Endothelial cell of umbilical vein (primary cell): Measurements from ENCODE around the gene HTR3E.

Experiments
- EZH2 ChIP-seq: IDR thresholded peaks from 2 replicates; pipeline ENCODE4 v1.6.1; 2012; ENCODE audit warnings: borderline replicate concordance, low read depth, mild to moderate bottlenecking, moderate library complexity, low read length, inconsistent platforms; ENCODE audit not compliant: severe bottlenecking
- FOS ChIP-seq: IDR thresholded peaks from 2 replicates; pipeline ENCODE4 v1.6.1; 2011; ENCODE audit warnings: mild to moderate bottlenecking, low read length, moderate library complexity, borderline replicate concordance; ENCODE audit not compliant: insufficient read depth
- GATA2 ChIP-seq: IDR thresholded peaks from 2 replicates; pipeline ENCODE4 v1.7.0; 2011; ENCODE audit warnings: low read depth, mild to moderate bottlenecking, moderate library complexity, mixed read lengths, low read length; ENCODE audit not compliant: insufficient read length, insufficient read depth
- MAX ChIP-seq: IDR thresholded peaks from 2 replicates; pipeline ENCODE4 v1.6.1; 2011; ENCODE audit not compliant: insufficient read depth, insufficient read length
- POLR2A ChIP-seq: IDR thresholded peaks from 2 replicates; pipeline ENCODE4 v1.6.1; 2012; ENCODE audit warnings: low read depth, mild to moderate bottlenecking, control low read depth, low read length
- TF ChIP-seq, protein P1 (sequence below), 2 donors: IDR thresholded peaks; 1 replicate in 1 of 2; 2 replicates in 1 of 2; pipeline ENCODE4 v1.5.1; 2011; ENCODE audit warnings: low read length in 2 of 2, mild to moderate bottlenecking in 2 of 2, moderate library complexity in 2 of 2, control low read depth in 1 of 2, inconsistent platforms in 1 of 2, low read depth in 1 of 2; ENCODE audit not compliant: insufficient read depth in 1 of 2; ENCODE audit errors: extremely low read depth in 1 of 2

DNA sequence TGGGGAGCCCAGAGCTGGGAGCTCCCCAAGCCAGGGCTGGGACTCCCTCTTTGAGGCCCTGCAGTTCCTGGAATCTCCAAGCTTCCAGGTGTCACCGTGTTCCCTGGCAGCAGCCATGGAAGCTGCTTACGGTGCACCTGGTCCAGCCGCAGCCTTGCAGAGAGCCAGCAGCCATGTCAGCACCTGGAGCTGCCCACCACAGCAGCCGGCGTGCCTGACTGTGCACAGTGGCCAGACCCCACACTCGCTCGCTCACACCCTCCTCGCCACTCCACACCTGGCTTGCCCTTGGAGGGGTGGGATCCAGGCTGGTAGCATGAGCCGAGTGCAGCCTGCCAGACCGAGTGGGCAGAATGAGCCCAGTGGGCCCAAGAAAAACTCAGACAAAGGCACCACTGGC is 14.8 kb upstream of the HTR3E start:
- TF ChIP-seq, protein P1, sequence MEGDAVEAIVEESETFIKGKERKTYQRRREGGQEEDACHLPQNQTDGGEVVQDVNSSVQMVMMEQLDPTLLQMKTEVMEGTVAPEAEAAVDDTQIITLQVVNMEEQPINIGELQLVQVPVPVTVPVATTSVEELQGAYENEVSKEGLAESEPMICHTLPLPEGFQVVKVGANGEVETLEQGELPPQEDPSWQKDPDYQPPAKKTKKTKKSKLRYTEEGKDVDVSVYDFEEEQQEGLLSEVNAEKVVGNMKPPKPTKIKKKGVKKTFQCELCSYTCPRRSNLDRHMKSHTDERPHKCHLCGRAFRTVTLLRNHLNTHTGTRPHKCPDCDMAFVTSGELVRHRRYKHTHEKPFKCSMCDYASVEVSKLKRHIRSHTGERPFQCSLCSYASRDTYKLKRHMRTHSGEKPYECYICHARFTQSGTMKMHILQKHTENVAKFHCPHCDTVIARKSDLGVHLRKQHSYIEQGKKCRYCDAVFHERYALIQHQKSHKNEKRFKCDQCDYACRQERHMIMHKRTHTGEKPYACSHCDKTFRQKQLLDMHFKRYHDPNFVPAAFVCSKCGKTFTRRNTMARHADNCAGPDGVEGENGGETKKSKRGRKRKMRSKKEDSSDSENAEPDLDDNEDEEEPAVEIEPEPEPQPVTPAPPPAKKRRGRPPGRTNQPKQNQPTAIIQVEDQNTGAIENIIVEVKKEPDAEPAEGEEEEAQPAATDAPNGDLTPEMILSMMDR (IDR thresholded peaks at IDR 0.05; ENCODE audit: extremely low read depth in 1 of 2, insufficient read depth in 1 of 2, low read depth in 1 of 2, low read length in 2 of 2): no peak
- TF ChIP-seq EZH2: no peak
- TF ChIP-seq POLR2A: no peak
- no peak for TF ChIP-seq FOS
- TF ChIP-seq GATA2: no peak
- no peak for TF ChIP-seq MAX
